ENCODE data around the gene LETM1.

The LETM1 gene

DNA sequence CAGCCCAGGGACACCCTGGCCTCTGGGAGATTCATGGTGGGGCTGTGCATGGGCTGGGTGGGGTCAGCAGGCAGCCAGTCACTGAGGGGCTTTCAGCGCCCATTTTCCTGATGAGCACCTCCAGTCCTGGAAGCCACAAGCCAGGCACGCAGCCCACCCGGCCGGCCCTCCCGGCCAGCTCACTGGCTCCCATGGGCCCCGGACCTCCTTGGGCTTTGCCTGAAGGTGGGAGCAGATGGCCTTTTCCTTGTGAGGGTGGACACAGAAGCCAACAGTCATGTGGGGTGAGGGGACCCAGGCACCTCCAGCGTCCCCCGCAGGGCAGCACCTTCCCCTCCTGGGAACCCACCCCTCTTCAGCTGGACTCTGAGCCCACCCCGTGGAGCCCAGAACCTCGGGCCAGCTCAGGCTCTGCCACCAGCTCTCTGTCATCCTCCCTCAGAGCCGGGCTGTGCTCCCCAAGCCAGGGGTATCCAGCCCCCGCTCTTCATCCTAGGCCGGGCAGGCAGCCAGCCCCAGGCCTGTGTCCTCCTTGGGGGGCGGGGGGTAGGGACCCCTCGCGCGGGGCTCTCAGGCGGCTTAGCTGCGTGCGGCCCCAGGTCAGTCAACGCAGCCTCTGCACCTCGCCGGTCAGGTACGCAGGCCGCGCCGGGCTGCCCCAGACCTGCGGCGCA is 63.7 kb downstream of the LETM1 start:
- TF ChIP-seq, protein P1, sequence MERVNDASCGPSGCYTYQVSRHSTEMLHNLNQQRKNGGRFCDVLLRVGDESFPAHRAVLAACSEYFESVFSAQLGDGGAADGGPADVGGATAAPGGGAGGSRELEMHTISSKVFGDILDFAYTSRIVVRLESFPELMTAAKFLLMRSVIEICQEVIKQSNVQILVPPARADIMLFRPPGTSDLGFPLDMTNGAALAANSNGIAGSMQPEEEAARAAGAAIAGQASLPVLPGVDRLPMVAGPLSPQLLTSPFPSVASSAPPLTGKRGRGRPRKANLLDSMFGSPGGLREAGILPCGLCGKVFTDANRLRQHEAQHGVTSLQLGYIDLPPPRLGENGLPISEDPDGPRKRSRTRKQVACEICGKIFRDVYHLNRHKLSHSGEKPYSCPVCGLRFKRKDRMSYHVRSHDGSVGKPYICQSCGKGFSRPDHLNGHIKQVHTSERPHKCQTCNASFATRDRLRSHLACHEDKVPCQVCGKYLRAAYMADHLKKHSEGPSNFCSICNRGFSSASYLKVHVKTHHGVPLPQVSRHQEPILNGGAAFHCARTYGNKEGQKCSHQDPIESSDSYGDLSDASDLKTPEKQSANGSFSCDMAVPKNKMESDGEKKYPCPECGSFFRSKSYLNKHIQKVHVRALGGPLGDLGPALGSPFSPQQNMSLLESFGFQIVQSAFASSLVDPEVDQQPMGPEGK (CRISPR knock-in tag; IDR thresholded peaks at IDR 0.05; ENCODE audit: borderline replicate concordance) = no peak
- TF ChIP-seq, protein P2, sequence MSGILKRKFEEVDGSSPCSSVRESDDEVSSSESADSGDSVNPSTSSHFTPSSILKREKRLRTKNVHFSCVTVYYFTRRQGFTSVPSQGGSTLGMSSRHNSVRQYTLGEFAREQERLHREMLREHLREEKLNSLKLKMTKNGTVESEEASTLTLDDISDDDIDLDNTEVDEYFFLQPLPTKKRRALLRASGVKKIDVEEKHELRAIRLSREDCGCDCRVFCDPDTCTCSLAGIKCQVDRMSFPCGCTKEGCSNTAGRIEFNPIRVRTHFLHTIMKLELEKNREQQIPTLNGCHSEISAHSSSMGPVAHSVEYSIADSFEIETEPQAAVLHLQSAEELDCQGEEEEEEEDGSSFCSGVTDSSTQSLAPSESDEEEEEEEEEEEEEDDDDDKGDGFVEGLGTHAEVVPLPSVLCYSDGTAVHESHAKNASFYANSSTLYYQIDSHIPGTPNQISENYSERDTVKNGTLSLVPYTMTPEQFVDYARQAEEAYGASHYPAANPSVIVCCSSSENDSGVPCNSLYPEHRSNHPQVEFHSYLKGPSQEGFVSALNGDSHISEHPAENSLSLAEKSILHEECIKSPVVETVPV (CRISPR knock-in tag; IDR thresholded peaks at IDR 0.05) = no peak
- TF ChIP-seq ZC3H10 (CRISPR knock-in tag; IDR thresholded peaks at IDR 0.05) = no peak
- no peak for TF ChIP-seq ESRRG (CRISPR knock-in tag; IDR thresholded peaks at IDR 0.05)
- TF ChIP-seq TCF4 (CRISPR knock-in tag; IDR thresholded peaks at IDR 0.05; ENCODE audit: borderline replicate concordance) = no peak
- TF ChIP-seq CSDC2 (CRISPR knock-in tag; IDR thresholded peaks at IDR 0.05) = no peak
- TF ChIP-seq ZNF70 (CRISPR knock-in tag; IDR thresholded peaks at IDR 0.05) = no peak
- no peak for TF ChIP-seq SNAI2 (CRISPR knock-in tag; IDR thresholded peaks at IDR 0.05)
- TF ChIP-seq TOX (CRISPR knock-in tag; IDR thresholded peaks at IDR 0.05; ENCODE audit: borderline replicate concordance) = no peak
- no peak for TF ChIP-seq ZNF8 (CRISPR knock-in tag; IDR thresholded peaks at IDR 0.05)
- no peak for TF ChIP-seq PPARA (CRISPR knock-in tag; IDR thresholded peaks at IDR 0.05; ENCODE audit: borderline replicate concordance)
- TF ChIP-seq, protein P3, sequence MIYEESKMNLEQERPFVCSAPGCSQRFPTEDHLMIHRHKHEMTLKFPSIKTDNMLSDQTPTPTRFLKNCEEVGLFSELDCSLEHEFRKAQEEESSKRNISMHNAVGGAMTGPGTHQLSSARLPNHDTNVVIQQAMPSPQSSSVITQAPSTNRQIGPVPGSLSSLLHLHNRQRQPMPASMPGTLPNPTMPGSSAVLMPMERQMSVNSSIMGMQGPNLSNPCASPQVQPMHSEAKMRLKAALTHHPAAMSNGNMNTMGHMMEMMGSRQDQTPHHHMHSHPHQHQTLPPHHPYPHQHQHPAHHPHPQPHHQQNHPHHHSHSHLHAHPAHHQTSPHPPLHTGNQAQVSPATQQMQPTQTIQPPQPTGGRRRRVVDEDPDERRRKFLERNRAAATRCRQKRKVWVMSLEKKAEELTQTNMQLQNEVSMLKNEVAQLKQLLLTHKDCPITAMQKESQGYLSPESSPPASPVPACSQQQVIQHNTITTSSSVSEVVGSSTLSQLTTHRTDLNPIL (CRISPR knock-in tag; IDR thresholded peaks at IDR 0.05; ENCODE audit: low read depth) = no peak
- TF ChIP-seq GLIS3 (CRISPR knock-in tag; IDR thresholded peaks at IDR 0.05) = no peak
- TF ChIP-seq, protein P4, sequence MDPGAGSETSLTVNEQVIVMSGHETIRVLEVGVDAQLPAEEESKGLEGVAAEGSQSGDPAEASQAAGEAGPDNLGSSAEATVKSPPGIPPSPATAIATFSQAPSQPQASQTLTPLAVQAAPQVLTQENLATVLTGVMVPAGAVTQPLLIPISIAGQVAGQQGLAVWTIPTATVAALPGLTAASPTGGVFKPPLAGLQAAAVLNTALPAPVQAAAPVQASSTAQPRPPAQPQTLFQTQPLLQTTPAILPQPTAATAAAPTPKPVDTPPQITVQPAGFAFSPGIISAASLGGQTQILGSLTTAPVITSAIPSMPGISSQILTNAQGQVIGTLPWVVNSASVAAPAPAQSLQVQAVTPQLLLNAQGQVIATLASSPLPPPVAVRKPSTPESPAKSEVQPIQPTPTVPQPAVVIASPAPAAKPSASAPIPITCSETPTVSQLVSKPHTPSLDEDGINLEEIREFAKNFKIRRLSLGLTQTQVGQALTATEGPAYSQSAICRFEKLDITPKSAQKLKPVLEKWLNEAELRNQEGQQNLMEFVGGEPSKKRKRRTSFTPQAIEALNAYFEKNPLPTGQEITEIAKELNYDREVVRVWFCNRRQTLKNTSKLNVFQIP (CRISPR knock-in tag; IDR thresholded peaks at IDR 0.05; ENCODE audit: borderline replicate concordance, low read depth) = no peak
- no peak; the same call in 1 of the 3 replicates for ATAC-seq

DNA sequence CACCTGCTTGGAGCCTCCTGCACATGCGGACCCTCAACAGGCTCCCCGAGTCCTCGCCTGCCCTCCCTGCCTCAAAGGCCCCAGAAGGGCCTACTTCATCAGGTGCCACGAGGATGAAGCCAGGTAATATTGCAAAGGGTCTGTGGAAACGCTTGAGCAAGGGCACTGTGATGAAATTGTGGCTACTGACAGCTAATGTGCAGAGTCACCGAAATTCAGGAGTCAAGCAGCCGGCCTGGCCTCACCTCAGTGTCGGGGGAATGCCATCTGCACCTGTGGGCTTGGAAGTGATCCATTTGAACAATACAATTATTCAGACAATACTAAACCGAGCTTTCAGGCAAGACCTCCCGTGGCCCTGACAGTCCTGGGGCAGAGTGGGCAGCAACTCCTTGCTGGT is 66.0 kb downstream of the LETM1 start:
- TF ChIP-seq CSDC2 (CRISPR knock-in tag; IDR thresholded peaks at IDR 0.05) (no peak), SNAI2 (CRISPR knock-in tag; IDR thresholded peaks at IDR 0.05) (no peak), GLIS3 (CRISPR knock-in tag; IDR thresholded peaks at IDR 0.05) (no peak), OSR1 (CRISPR knock-in tag; IDR thresholded peaks at IDR 0.05) (no peak), ZC3H10 (CRISPR knock-in tag; IDR thresholded peaks at IDR 0.05) (no peak), ZNF70 (CRISPR knock-in tag; IDR thresholded peaks at IDR 0.05) (no peak), ZFP3 (CRISPR knock-in tag; IDR thresholded peaks at IDR 0.05) (no peak), TOX (CRISPR knock-in tag; IDR thresholded peaks at IDR 0.05; ENCODE audit: borderline replicate concordance) (no peak), BACH2 (CRISPR knock-in tag; IDR thresholded peaks at IDR 0.05; ENCODE audit: borderline replicate concordance) (no peak), ZNF565 (CRISPR knock-in tag; conservative IDR thresholded peaks at IDR 0.05; ENCODE audit: low read depth) (no peak), ARNTL (CRISPR knock-in tag; IDR thresholded peaks at IDR 0.05; ENCODE audit: borderline replicate concordance, low read depth) (no peak)
- TF ChIP-seq, protein P2 (CRISPR knock-in tag; IDR thresholded peaks at IDR 0.05) = no peak
- TF ChIP-seq, protein P4 (CRISPR knock-in tag; IDR thresholded peaks at IDR 0.05; ENCODE audit: borderline replicate concordance, low read depth) = no peak
- TF ChIP-seq, protein P3 (CRISPR knock-in tag; IDR thresholded peaks at IDR 0.05; ENCODE audit: low read depth) = no peak
- TF ChIP-seq, protein P1 (CRISPR knock-in tag; IDR thresholded peaks at IDR 0.05; ENCODE audit: borderline replicate concordance) = no peak
- no peak for ATAC-seq

Data from SK-N-SH treated with all-trans-retinoic acid at 6 μM for 48 hours (cell line).